Colon (tissue), 2 donors: ENCODE data around the gene LPCAT3.

Experiments
- FAIRE-seq: peaks from 2 replicates; lab custom pipeline; 2012; peaks lifted over from hg19 to GRCh38; lab: Jason Lieb, UNC
- donor health status: control.
- donor health status: control.

The LPCAT3 gene

DNA sequence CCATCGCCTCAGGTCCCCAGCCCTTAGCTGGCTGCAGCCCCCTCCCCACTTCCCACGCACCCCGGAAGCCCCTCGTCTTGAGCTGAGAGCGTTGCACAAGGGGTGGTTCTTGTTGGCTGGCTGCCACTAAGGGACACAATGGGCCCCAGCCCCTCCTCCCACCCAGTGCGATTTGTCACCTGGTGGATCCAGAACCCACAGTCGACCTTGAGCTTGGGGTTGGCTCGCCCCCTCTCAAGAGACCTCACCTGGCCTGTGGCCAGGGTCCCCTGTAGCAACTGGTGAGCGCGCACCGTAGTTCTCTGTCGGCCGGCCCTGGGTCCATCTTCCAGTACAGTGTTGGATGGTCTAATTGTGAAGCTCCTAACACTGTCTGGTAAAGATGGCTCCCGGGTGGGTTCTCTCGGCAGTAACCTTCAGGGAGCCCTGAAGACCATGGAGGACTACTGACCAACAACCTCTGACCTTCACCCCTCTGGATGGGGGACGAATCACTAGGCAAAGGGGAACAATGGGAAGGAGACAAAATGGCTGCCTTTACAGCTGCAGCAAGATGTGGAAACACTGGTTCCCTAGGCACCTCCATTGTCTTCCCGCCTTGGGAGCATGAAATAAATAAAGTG is 54.4 kb downstream of the LPCAT3 start:
- no peak for FAIRE-seq

GRCh38 chr12:6963016-6963731 is 55.1 kb downstream of the LPCAT3 start:
- no peak for FAIRE-seq

GRCh38 chr12:6962285-6963015 is 55.8 kb downstream of the LPCAT3 start:
- no peak for FAIRE-seq

- FAIRE-seq = no peak
Observed at GRCh38 chr12:6961695-6962284, 56.5 kb downstream of the LPCAT3 start.

DNA sequence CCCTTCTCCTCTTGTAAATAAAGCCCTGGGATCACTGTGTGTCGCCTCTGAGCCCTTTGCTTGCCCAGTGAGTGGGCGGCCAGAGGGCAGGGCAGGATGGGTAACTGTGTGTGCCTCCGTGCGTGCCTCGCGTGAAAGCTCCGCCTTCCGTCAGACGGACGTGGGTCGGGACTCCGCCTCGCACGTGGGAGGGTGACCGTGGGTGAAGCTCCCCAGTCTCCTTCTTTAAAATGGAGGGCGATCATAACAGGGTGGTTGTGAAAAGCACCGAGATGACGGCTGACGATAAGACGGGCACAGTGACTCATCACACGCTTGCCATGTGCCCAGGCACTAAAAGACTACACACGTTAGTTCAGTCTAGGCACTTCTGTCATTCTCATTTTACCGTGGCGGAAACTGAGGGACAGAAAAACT is 57.0 kb downstream of the LPCAT3 start:
- FAIRE-seq = no peak

- FAIRE-seq = no peak
Observed at GRCh38 chr12:6960593-6961277, 57.5 kb downstream of the LPCAT3 start.

DNA sequence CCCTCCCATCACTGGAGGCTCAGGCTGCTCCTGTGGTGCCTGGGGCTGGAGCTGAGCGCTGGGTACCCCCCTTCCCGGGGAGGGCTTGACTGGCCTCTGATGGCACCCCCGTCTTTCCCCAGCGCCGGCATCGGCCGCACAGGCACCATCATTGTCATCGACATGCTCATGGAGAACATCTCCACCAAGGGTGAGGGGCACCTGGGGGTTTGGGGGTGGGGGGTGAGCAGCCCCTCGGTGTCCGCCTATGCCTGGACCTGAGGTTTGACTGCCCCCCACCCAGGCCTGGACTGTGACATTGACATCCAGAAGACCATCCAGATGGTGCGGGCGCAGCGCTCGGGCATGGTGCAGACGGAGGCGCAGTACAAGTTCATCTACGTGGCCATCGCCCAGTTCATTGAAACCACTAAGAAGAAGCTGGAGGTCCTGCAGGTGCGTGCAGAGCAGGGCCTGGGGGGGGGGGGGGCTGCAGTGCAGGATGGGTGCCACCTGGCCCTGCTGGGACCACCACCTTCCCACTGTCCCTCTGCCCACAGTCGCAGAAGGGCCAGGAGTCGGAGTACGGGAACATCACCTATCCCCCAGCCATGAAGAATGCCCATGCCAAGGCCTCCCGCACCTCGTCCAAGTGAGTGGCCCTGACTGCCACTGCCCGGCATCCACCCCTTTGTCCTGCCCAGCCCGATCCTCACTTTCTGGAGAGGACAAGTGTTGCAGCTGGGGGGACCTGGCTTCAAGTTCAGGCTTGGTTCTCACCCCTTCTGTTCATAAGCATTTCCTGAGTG is 58.3 kb downstream of the LPCAT3 start:
- no peak for FAIRE-seq

- FAIRE-seq = no peak
Observed at GRCh38 chr12:6959058-6959804, 59.0 kb downstream of the LPCAT3 start.

- FAIRE-seq = no peak
Observed at GRCh38 chr12:6958609-6959057, 59.6 kb downstream of the LPCAT3 start.

GRCh38 chr12:6957741-6958608 is 60.3 kb downstream of the LPCAT3 start:
- FAIRE-seq = no peak

- FAIRE-seq = no peak
Observed at GRCh38 chr12:6957151-6957701, 61.0 kb downstream of the LPCAT3 start.

DNA sequence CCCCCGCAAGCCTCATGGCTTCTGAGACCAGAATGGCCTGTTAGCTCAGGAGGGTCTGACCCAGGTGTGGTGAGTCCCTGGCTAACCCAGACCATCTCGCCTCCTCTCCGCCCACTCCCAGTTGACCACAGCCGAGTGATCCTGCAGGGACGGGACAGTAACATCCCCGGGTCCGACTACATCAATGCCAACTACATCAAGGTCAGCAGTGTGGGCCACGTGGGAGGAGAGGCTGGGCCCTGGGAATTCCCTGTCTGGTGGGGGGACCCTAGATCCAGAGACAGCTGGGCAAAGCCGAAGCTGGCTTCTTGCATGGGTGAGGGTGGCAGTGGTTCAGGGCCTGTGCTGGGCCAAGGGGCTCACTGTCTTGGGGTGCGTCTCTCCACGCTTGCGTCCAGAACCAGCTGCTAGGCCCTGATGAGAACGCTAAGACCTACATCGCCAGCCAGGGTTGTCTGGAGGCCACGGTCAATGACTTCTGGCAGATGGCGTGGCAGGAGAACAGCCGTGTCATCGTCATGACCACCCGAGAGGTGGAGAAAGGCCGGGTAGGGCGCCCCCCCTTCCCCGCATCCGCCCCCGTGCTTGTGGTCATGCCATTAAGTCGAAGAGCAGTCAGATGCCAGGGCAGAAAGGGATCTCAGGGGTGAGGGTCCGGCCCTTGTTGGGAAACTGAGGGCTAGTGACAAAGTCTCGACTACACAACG is 62.1 kb downstream of the LPCAT3 start:
- no peak for FAIRE-seq

GRCh38 chr12:6955108-6956020 is 62.9 kb downstream of the LPCAT3 start:
- no peak for FAIRE-seq

- FAIRE-seq = no peak
Observed at GRCh38 chr12:6954316-6955107, 63.8 kb downstream of the LPCAT3 start.

DNA sequence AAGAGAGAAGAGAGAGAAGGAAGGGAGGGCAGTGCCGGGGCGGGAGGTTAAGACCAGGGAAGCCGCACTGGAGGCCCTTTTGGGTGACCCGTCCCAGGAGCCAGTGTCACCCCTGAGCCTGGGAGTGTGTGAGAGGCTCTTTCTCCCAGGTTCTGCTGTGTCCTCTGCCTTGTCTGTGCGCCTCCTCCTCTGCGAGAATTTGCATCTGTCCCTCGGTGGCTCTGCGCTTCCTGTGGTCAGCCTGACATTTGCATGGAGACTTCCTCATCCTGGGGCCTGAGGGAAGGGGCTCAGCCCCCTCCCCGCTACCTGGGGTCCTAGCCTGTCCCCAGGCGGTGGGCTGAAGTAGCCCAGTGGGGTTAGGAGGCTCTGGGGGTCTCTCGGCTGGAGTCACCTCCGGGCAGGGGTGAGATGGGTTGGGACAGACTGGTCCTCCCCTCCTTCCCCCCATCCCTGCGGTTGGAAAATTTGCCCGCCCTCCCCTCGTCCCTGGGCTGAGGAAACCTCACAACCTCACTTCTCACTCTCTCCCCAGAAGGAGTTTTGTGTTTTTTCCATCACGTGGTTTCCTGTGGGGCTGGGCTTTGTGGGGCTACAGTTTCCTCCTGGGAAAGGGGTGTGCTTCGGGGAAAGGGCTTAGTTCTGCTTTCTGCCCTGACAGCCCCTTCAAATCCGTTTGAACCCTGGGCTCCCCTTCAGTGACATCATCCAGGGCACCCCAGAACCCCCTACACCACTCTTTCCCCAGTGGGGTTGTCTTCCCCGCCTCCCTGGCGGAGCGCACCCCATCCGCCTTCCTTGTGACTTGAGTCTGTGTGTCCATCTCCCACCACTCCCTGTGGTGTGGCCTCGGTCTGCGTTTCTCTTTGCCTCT is 64.6 kb downstream of the LPCAT3 start:
- no peak for FAIRE-seq
